KMS-11 (cell line): ENCODE data around the gene CD101.

Experiments
- H2AFZ ChIP-seq: fragments of 200-600 bp; sonication (generic); 2 replicates; pipeline ENCODE4 v1.6.1; 2016; ENCODE audit warnings: antibody characterized with exemption, mixed run types, low read depth
- H3K27ac ChIP-seq: fragments of 200-600 bp; sonication (generic); 2 replicates; pipeline ENCODE4 v1.6.1; 2016; ENCODE audit warnings: mild to moderate bottlenecking, mixed run types
- H3K27me3 ChIP-seq: fragments of 200-600 bp; sonication (generic); 2 replicates; pipeline ENCODE4 v1.6.1; 2017; ENCODE audit warnings: mild to moderate bottlenecking, low read depth, mixed run types, moderate library complexity; ENCODE audit not compliant: insufficient read depth
- H3K36me3 ChIP-seq: fragments of 200-600 bp; sonication (generic); 2 replicates; pipeline ENCODE4 v1.6.1; 2017; ENCODE audit warnings: mild to moderate bottlenecking, mixed run types; ENCODE audit not compliant: insufficient read depth
- H3K4me1 ChIP-seq: fragments of 200-600 bp; sonication (generic); 2 replicates; pipeline ENCODE4 v1.6.1; 2016; ENCODE audit warnings: mild to moderate bottlenecking, low read depth, mixed run types; ENCODE audit not compliant: poor library complexity, severe bottlenecking
- H3K4me2 ChIP-seq: fragments of 200-600 bp; sonication (generic); 2 replicates; pipeline ENCODE4 v1.7.0; 2016; ENCODE audit warnings: mild to moderate bottlenecking, mixed run types
- H3K4me3 ChIP-seq: fragments of 200-600 bp; sonication (generic); IDR thresholded peaks from 2 replicates; pipeline ENCODE4 v1.6.1; 2017; ENCODE audit warnings: low read depth, low read length, mixed read lengths; ENCODE audit not compliant: insufficient read depth
- H3K79me2 ChIP-seq: fragments of 200-600 bp; sonication (generic); 2 replicates; pipeline ENCODE4 v1.6.1; 2016; ENCODE audit warnings: low read depth, mixed run types; ENCODE audit not compliant: insufficient read depth
- H3K9ac ChIP-seq: fragments of 200-600 bp; sonication (generic); 2 replicates; pipeline ENCODE4 v1.6.1; 2016; ENCODE audit warnings: mild to moderate bottlenecking, mixed run types
- H4K20me1 ChIP-seq: fragments of 200-600 bp; sonication (generic); 2 replicates; pipeline ENCODE4 v1.6.1; 2016; ENCODE audit warnings: mild to moderate bottlenecking, mixed run types; ENCODE audit not compliant: insufficient read depth
- CTCF ChIP-seq: fragments of 200-600 bp; sonication (generic); conservative IDR thresholded peaks from 2 replicates; pipeline ENCODE4 v1.6.1; 2017; ENCODE audit warnings: low read depth, mild to moderate bottlenecking, antibody characterized with exemption, low read length, moderate library complexity, mixed read lengths

Gene CD101

GRCh38 chr1:117059334-117059677 lies 57.7 kb downstream of the CD101 start:
- peak overlapping the region; percentile 69 for H2AFZ ChIP-seq
- H3K36me3 ChIP-seq: no peaks in the 10 kb centered on the region
- no peak overlapping the region for H3K4me3 ChIP-seq
- no peaks in the 10 kb centered on the region for H3K27me3 ChIP-seq
- no peak for TF ChIP-seq CTCF
- peaks cover 17% of the 10 kb centered on the region; the same call in 1 of the 2 replicates for H3K79me2 ChIP-seq
- H3K4me1 ChIP-seq: peaks cover 34% of the 10 kb centered on the region
- H3K4me2 ChIP-seq: peak overlapping the region; percentile 50
- no peaks in the 10 kb centered on the region for H4K20me1 ChIP-seq
- H3K9ac ChIP-seq: peak overlapping the region; percentile 91
- peak overlapping the region; percentile 93 for H3K27ac ChIP-seq

- Histone ChIP-seq H3K27ac (peak within 1 kb of the TSS; percentile 93), H3K9ac (peak within 1 kb of the TSS; percentile 91), H3K79me2 (peaks cover 17% of the 10 kb centered on the region; the same call in 1 of the 2 replicates), H3K27me3 (no peaks in the 10 kb centered on the region), H3K36me3 (no peaks in the 10 kb centered on the region), H3K4me1 (peaks cover 34% of the 10 kb centered on the region), H2AFZ (peak within 1 kb of the TSS; percentile 69), H3K4me3 (peak within 1 kb of the TSS; percentile 17), H4K20me1 (no peaks in the 10 kb centered on the region), H3K4me2 (peak within 1 kb of the TSS; percentile 83)
- TF ChIP-seq CTCF: peak; percentile 37; the same call in 1 of the 2 replicates
These were observed 58.3 kb downstream of the CD101 start, which contains the start of gene TTF2 for GRCh38 chr1:117059678-117060440. TTF2 (plus strand) TSS chr1:117060326; CDS start chr1:117060347, 21 bp downstream.

DNA sequence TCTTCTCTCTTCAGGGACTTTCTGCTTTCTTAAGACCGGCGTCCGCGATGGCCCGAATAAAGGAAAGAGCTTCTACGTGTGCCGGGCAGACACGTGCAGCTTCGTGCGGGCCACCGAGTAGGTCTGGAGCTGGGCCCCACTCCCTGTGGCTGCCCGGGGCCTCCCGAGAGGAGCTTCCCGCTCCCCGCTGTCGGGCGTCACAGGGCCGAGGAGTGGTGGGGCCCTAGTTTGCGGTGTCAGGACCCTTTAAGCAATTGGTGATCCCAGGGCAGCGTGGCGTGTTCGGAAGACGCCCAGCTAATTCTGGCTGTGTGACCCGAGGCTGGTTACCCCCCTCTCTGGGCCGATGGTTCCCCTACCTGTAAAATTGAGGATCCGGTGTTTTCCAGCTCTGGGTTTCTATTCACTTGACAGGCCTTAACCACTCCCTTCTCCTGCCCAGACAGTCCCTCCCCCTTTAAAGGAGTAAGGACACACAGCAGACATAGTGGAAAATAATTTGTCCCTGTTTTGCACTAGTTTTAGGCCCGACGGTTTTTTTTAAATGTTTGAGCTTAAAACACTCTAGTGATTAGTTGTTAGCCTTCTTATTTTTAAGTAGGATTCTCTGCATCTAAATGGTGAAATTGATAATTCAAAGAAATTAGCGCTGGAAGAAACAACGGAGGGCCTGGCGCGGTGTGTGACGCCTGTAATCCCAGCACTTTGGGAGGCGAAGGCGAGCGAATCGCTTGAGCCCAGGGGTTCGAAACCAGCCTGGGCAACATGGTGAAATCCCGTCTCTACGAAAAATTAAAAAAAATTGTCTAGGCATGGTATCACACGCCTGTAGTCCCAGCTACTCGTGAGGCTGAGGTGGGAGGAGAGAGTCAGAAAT lies 59.1 kb downstream of the CD101 start:
- Histone ChIP-seq H3K4me1 (peaks cover 34% of the 10 kb centered on the region), H4K20me1 (no peaks in the 10 kb centered on the region), H3K4me2 (peak overlapping the region; percentile 83), H3K36me3 (no peaks in the 10 kb centered on the region), H2AFZ (peak overlapping the region; percentile 28), H3K4me3 (peak overlapping the region; percentile 17), H3K79me2 (peaks cover 17% of the 10 kb centered on the region; the same call in 1 of the 2 replicates), H3K27ac (peak overlapping the region; percentile 93), H3K27me3 (no peaks in the 10 kb centered on the region), H3K9ac (peak overlapping the region; percentile 91)
- no peak for TF ChIP-seq CTCF

DNA sequence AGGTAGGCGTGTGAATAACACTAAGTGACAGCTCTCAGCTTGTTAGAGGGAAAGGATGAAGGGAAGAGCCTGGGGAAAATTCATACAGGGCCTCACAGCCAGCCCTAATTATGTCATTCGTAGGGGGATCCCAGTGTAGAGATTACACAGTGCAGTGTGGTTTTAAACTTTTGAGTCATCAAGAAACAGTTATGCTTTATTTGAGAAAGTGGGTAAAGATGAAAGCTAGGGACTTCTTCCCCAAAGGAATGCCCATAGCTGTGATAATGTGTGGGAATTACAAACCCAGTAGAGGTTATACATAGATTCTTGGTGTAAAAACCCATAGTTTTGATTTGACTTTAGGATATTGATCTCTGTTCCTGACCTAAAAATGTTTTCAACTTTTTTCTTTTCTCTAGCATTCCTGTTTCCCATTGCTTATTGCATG lies 60.4 kb downstream of the CD101 start:
- Histone ChIP-seq H3K4me3 (no peak overlapping the region), H2AFZ (no peak overlapping the region), H3K27ac (peak overlapping the region; percentile 93; the same call in 1 of the 2 replicates), H3K4me2 (peak overlapping the region; percentile 83), H3K36me3 (no peaks in the 10 kb centered on the region), H3K4me1 (peaks cover 34% of the 10 kb centered on the region), H3K79me2 (peaks cover 17% of the 10 kb centered on the region; the same call in 1 of the 2 replicates), H3K27me3 (no peaks in the 10 kb centered on the region), H4K20me1 (no peaks in the 10 kb centered on the region), H3K9ac (no peak overlapping the region; the same call in 1 of the 2 replicates)
- TF ChIP-seq CTCF: no peak
